Uterus (tissue), 2 donors: Measurements from ENCODE around the gene RGPD3.
"Not testable (repeated sequence)": the region's sequence is repeated elsewhere in the genome, so short reads cannot be mapped to it uniquely, and the experiment has no call there.

Experiments used
- POLR2A ChIP-seq, 2 donors: fragments of 450-650 bp; IDR thresholded peaks; one replicate each; pipeline ENCODE4 v1.6.1; 2016; ENCODE audit warnings: antibody characterized with exemption in 2 of 2, mild to moderate bottlenecking in 1 of 2, moderate library complexity in 1 of 2
- TF ChIP-seq, protein P1 (sequence below), 4 experiments: fragments of 200-600 bp in 2 of 4; fragments of 450-650 bp in 2 of 4; sonication (generic) in 2 of 4; IDR thresholded peaks; one replicate each; pipeline ENCODE4 v1.5.1; 2016 to 2019; ENCODE audit warnings: antibody characterized with exemption in 4 of 4, mild to moderate bottlenecking in 2 of 4, moderate library complexity in 1 of 4

DNA sequence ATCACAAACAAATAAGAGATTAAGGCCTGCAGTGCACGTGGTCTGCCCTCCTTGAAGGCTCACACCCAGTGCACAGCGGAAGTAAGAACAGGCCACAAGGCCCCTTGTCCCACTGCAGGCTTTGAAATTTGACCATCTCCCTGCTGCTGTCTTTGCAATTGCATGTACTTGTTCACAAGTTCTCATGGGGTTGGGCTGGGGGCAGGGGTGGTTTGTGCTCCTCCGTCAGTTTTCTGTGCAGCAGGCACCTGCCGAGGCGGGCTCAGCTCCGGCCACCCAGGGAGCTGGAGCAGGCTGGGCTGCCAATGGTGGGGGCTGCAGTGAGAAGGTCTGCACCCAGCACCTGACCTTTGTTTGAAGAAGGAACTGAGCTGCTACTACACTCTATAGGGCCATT is 41.2 kb upstream of the RGPD3 start:
- TF ChIP-seq, protein P1, sequence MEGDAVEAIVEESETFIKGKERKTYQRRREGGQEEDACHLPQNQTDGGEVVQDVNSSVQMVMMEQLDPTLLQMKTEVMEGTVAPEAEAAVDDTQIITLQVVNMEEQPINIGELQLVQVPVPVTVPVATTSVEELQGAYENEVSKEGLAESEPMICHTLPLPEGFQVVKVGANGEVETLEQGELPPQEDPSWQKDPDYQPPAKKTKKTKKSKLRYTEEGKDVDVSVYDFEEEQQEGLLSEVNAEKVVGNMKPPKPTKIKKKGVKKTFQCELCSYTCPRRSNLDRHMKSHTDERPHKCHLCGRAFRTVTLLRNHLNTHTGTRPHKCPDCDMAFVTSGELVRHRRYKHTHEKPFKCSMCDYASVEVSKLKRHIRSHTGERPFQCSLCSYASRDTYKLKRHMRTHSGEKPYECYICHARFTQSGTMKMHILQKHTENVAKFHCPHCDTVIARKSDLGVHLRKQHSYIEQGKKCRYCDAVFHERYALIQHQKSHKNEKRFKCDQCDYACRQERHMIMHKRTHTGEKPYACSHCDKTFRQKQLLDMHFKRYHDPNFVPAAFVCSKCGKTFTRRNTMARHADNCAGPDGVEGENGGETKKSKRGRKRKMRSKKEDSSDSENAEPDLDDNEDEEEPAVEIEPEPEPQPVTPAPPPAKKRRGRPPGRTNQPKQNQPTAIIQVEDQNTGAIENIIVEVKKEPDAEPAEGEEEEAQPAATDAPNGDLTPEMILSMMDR (IDR thresholded peaks at IDR 0.05) = not testable (repeated sequence)
- TF ChIP-seq POLR2A (IDR thresholded peaks at IDR 0.05) = not testable (repeated sequence)
